ENCODE measurements around the gene GRIN1. TPM values are rescaled to one million over a fixed set of nuclear protein-coding genes. Genes with fewer than 3 reads are reported as not detected.

GRIN1 gene
- total RNA-seq, 1 donor from 2014 or later: not detected

GRCh38 chr9:137159105-137160053, 20.4 kb downstream of the GRIN1 start:
- no peak overlapping the region for H3K27ac ChIP-seq (replicated peaks)
- peaks cover 27% of the 10 kb centered on the region for H3K4me1 ChIP-seq
- intact Hi-C loops (cut with micrococcal nuclease): no loop called here
- TF ChIP-seq CTCF (IDR thresholded peaks at IDR 0.05; ENCODE audit: borderline replicate concordance): no peak
- H3K4me3 ChIP-seq: no peak overlapping the region
- DNase-seq: no peak
- no peaks in the 10 kb centered on the region for H3K9me3 ChIP-seq (replicated peaks)
- peaks cover 100% of the 10 kb centered on the region for H3K27me3 ChIP-seq (ENCODE audit: low read depth)
- H3K36me3 ChIP-seq: no peaks in the 10 kb centered on the region

GRCh38 chr9:137160054-137160425, 21.1 kb downstream of the GRIN1 start:
- Histone ChIP-seq H3K4me1 (peaks cover 27% of the 10 kb centered on the region), H3K4me3 (no peak overlapping the region), H3K9me3 (replicated peaks) (no peaks in the 10 kb centered on the region), H3K27me3 (ENCODE audit: low read depth) (peaks cover 100% of the 10 kb centered on the region), H3K27ac (replicated peaks) (no peak overlapping the region), H3K36me3 (no peaks in the 10 kb centered on the region)
- TF ChIP-seq CTCF (IDR thresholded peaks at IDR 0.05; ENCODE audit: borderline replicate concordance): no peak
- no peak for DNase-seq
- intact Hi-C loops (cut with micrococcal nuclease): no loop called here

GRCh38 chr9:137160716-137161557, 22.0 kb downstream of the GRIN1 start:
- intact Hi-C loops (cut with micrococcal nuclease): no loop called here
- H3K9me3 ChIP-seq (replicated peaks): no peaks in the 10 kb centered on the region
- no peak for DNase-seq
- no peak overlapping the region for H3K27ac ChIP-seq (replicated peaks)
- H3K27me3 ChIP-seq (ENCODE audit: low read depth): peaks cover 100% of the 10 kb centered on the region
- peaks cover 27% of the 10 kb centered on the region for H3K4me1 ChIP-seq
- no peaks in the 10 kb centered on the region for H3K36me3 ChIP-seq
- H3K4me3 ChIP-seq: no peak overlapping the region
- no peak for TF ChIP-seq CTCF (IDR thresholded peaks at IDR 0.05; ENCODE audit: borderline replicate concordance)

- DNase-seq: no peak
- Histone ChIP-seq H3K27ac (replicated peaks) (no peak overlapping the region), H3K36me3 (no peaks in the 10 kb centered on the region), H3K9me3 (replicated peaks) (no peaks in the 10 kb centered on the region), H3K4me1 (peaks cover 19% of the 10 kb centered on the region), H3K27me3 (ENCODE audit: low read depth) (peaks cover 100% of the 10 kb centered on the region), H3K4me3 (no peak overlapping the region)
- intact Hi-C loops (cut with micrococcal nuclease): no loop called here
- no peak for TF ChIP-seq CTCF (IDR thresholded peaks at IDR 0.05; ENCODE audit: borderline replicate concordance)
These were observed 22.9 kb downstream of the GRIN1 start for GRCh38 chr9:137161558-137162486.

All from left ventricle myocardium inferior (tissue), 1 donor.